ENCODE data around the gene WDR5.

The WDR5 gene

GRCh38 chr9:134149380-134149779, 13.5 kb downstream of the WDR5 start:
- DNase-seq (ENCODE audit: low read depth, low spot score) = no peak
- no peaks in the 10 kb centered on the region; the same call in 1 of the 2 replicates for H3K4me1 ChIP-seq (ENCODE audit: control insufficient read depth, insufficient read depth, low read length)
- no CpG with 5 or more reads among the region's 7 CpGs for WGBS (ENCODE audit: insufficient coverage, insufficient read length)
- no peaks in the 10 kb centered on the region for H3K27me3 ChIP-seq (ENCODE audit: control insufficient read depth, insufficient read depth, low read length)
- H3K9me3 ChIP-seq (ENCODE audit: control insufficient read depth, insufficient read depth, low read length) = no peaks in the 10 kb centered on the region
- peaks cover 63% of the 10 kb centered on the region for H3K36me3 ChIP-seq (ENCODE audit: control insufficient read depth, insufficient read depth, low read length)
- no peak overlapping the region for H3K4me3 ChIP-seq (ENCODE audit: low read length)
- no peak overlapping the region for H3K27ac ChIP-seq (ENCODE audit: low read length)

GRCh38 chr9:134150557-134151214, 14.8 kb downstream of the WDR5 start:
- no CpG with 5 or more reads among the region's 12 CpGs for WGBS (ENCODE audit: insufficient coverage, insufficient read length)
- Histone ChIP-seq H3K27me3 (ENCODE audit: control insufficient read depth, insufficient read depth, low read length) (no peaks in the 10 kb centered on the region), H3K9me3 (ENCODE audit: control insufficient read depth, insufficient read depth, low read length) (no peaks in the 10 kb centered on the region), H3K4me3 (ENCODE audit: low read length) (no peak overlapping the region), H3K4me1 (ENCODE audit: control insufficient read depth, insufficient read depth, low read length) (no peaks in the 10 kb centered on the region; the same call in 1 of the 2 replicates), H3K36me3 (ENCODE audit: control insufficient read depth, insufficient read depth, low read length) (peaks cover 68% of the 10 kb centered on the region), H3K27ac (ENCODE audit: low read length) (no peak overlapping the region)
- no peak for DNase-seq (ENCODE audit: low read depth, low spot score)

- Histone ChIP-seq H3K4me1 (ENCODE audit: control insufficient read depth, insufficient read depth, low read length) (no peaks in the 10 kb centered on the region; the same call in 1 of the 2 replicates), H3K27me3 (ENCODE audit: control insufficient read depth, insufficient read depth, low read length) (no peaks in the 10 kb centered on the region), H3K27ac (ENCODE audit: low read length) (no peak overlapping the region), H3K4me3 (ENCODE audit: low read length) (no peak overlapping the region), H3K36me3 (ENCODE audit: control insufficient read depth, insufficient read depth, low read length) (peaks cover 76% of the 10 kb centered on the region), H3K9me3 (ENCODE audit: control insufficient read depth, insufficient read depth, low read length) (no peaks in the 10 kb centered on the region)
- no peak for DNase-seq (ENCODE audit: low read depth, low spot score)
- no CpG with 5 or more reads among the region's 14 CpGs for WGBS (ENCODE audit: insufficient coverage, insufficient read length)
Observed at GRCh38 chr9:134152022-134152448, 16.2 kb downstream of the WDR5 start.

- Histone ChIP-seq H3K4me3 (ENCODE audit: low read length) (no peak overlapping the region), H3K27ac (ENCODE audit: low read length) (no peak overlapping the region), H3K27me3 (ENCODE audit: control insufficient read depth, insufficient read depth, low read length) (no peaks in the 10 kb centered on the region), H3K36me3 (ENCODE audit: control insufficient read depth, insufficient read depth, low read length) (peaks cover 76% of the 10 kb centered on the region), H3K4me1 (ENCODE audit: control insufficient read depth, insufficient read depth, low read length) (no peaks in the 10 kb centered on the region; the same call in 1 of the 2 replicates), H3K9me3 (ENCODE audit: control insufficient read depth, insufficient read depth, low read length) (no peaks in the 10 kb centered on the region)
- no CpG with 5 or more reads among the region's 11 CpGs for WGBS (ENCODE audit: insufficient coverage, insufficient read length)
- DNase-seq (ENCODE audit: low read depth, low spot score) = no peak
Observed at GRCh38 chr9:134152488-134152887, 16.6 kb downstream of the WDR5 start.

- Histone ChIP-seq H3K4me1 (ENCODE audit: control insufficient read depth, insufficient read depth, low read length) (no peaks in the 10 kb centered on the region; the same call in 1 of the 2 replicates), H3K4me3 (ENCODE audit: low read length) (no peak overlapping the region), H3K9me3 (ENCODE audit: control insufficient read depth, insufficient read depth, low read length) (no peaks in the 10 kb centered on the region), H3K36me3 (ENCODE audit: control insufficient read depth, insufficient read depth, low read length) (peaks cover 82% of the 10 kb centered on the region), H3K27me3 (ENCODE audit: control insufficient read depth, insufficient read depth, low read length) (no peaks in the 10 kb centered on the region), H3K27ac (ENCODE audit: low read length) (no peak overlapping the region)
- no peak for DNase-seq (ENCODE audit: low read depth, low spot score)
- WGBS (ENCODE audit: insufficient coverage, insufficient read length) = no CpG with 5 or more reads among the region's 23 CpGs
Observed at GRCh38 chr9:134153450-134153849, 17.6 kb downstream of the WDR5 start.

GRCh38 chr9:134154262-134154701, 18.4 kb downstream of the WDR5 start:
- H3K36me3 ChIP-seq (ENCODE audit: control insufficient read depth, insufficient read depth, low read length) = peaks cover 78% of the 10 kb centered on the region
- H3K4me3 ChIP-seq (ENCODE audit: low read length) = no peak overlapping the region
- no peaks in the 10 kb centered on the region for H3K9me3 ChIP-seq (ENCODE audit: control insufficient read depth, insufficient read depth, low read length)
- no CpG with 5 or more reads among the region's 27 CpGs for WGBS (ENCODE audit: insufficient coverage, insufficient read length)
- H3K27me3 ChIP-seq (ENCODE audit: control insufficient read depth, insufficient read depth, low read length) = no peaks in the 10 kb centered on the region
- no peak overlapping the region for H3K27ac ChIP-seq (ENCODE audit: low read length)
- no peak for DNase-seq (ENCODE audit: low read depth, low spot score)
- no peaks in the 10 kb centered on the region; the same call in 1 of the 2 replicates for H3K4me1 ChIP-seq (ENCODE audit: control insufficient read depth, insufficient read depth, low read length)

- WGBS (ENCODE audit: insufficient coverage, insufficient read length) = no CpG with 5 or more reads among the region's 20 CpGs
- DNase-seq (ENCODE audit: low read depth, low spot score) = no peak
- H3K36me3 ChIP-seq (ENCODE audit: control insufficient read depth, insufficient read depth, low read length) = peaks cover 73% of the 10 kb centered on the region
- no peaks in the 10 kb centered on the region for H3K27me3 ChIP-seq (ENCODE audit: control insufficient read depth, insufficient read depth, low read length)
- no peak overlapping the region for H3K27ac ChIP-seq (ENCODE audit: low read length)
- no peaks in the 10 kb centered on the region for H3K9me3 ChIP-seq (ENCODE audit: control insufficient read depth, insufficient read depth, low read length)
- H3K4me1 ChIP-seq (ENCODE audit: control insufficient read depth, insufficient read depth, low read length) = no peaks in the 10 kb centered on the region; the same call in 1 of the 2 replicates
- H3K4me3 ChIP-seq (ENCODE audit: low read length) = no peak overlapping the region
Observed at GRCh38 chr9:134155812-134156377, 20.0 kb downstream of the WDR5 start.

- Histone ChIP-seq H3K27ac (ENCODE audit: low read length) (no peak overlapping the region), H3K27me3 (ENCODE audit: control insufficient read depth, insufficient read depth, low read length) (no peaks in the 10 kb centered on the region), H3K9me3 (ENCODE audit: control insufficient read depth, insufficient read depth, low read length) (no peaks in the 10 kb centered on the region), H3K36me3 (ENCODE audit: control insufficient read depth, insufficient read depth, low read length) (peaks cover 68% of the 10 kb centered on the region), H3K4me1 (ENCODE audit: control insufficient read depth, insufficient read depth, low read length) (no peaks in the 10 kb centered on the region; the same call in 1 of the 2 replicates), H3K4me3 (ENCODE audit: low read length) (no peak overlapping the region)
- no peak for DNase-seq (ENCODE audit: low read depth, low spot score)
- no CpG with 5 or more reads among the region's 33 CpGs for WGBS (ENCODE audit: insufficient coverage, insufficient read length)
Observed at GRCh38 chr9:134156564-134157377, 20.9 kb downstream of the WDR5 start.

GRCh38 chr9:134157378-134157885, 21.6 kb downstream of the WDR5 start:
- Histone ChIP-seq H3K27me3 (ENCODE audit: control insufficient read depth, insufficient read depth, low read length) (no peaks in the 10 kb centered on the region), H3K36me3 (ENCODE audit: control insufficient read depth, insufficient read depth, low read length) (peaks cover 61% of the 10 kb centered on the region), H3K4me1 (ENCODE audit: control insufficient read depth, insufficient read depth, low read length) (no peaks in the 10 kb centered on the region; the same call in 1 of the 2 replicates), H3K4me3 (ENCODE audit: low read length) (no peak overlapping the region), H3K9me3 (ENCODE audit: control insufficient read depth, insufficient read depth, low read length) (no peaks in the 10 kb centered on the region), H3K27ac (ENCODE audit: low read length) (no peak overlapping the region)
- WGBS (ENCODE audit: insufficient coverage, insufficient read length) = no CpG with 5 or more reads among the region's 23 CpGs
- DNase-seq (ENCODE audit: low read depth, low spot score) = no peak

- no peak overlapping the region for H3K4me3 ChIP-seq (ENCODE audit: low read length)
- H3K4me1 ChIP-seq (ENCODE audit: control insufficient read depth, insufficient read depth, low read length) = no peaks in the 10 kb centered on the region; the same call in 1 of the 2 replicates
- no peak for DNase-seq (ENCODE audit: low read depth, low spot score)
- H3K27me3 ChIP-seq (ENCODE audit: control insufficient read depth, insufficient read depth, low read length) = no peaks in the 10 kb centered on the region
- no peak overlapping the region for H3K27ac ChIP-seq (ENCODE audit: low read length)
- WGBS (ENCODE audit: insufficient coverage, insufficient read length) = no CpG with 5 or more reads among the region's 17 CpGs
- peaks cover 53% of the 10 kb centered on the region for H3K36me3 ChIP-seq (ENCODE audit: control insufficient read depth, insufficient read depth, low read length)
- no peaks in the 10 kb centered on the region for H3K9me3 ChIP-seq (ENCODE audit: control insufficient read depth, insufficient read depth, low read length)
Observed at GRCh38 chr9:134158242-134158641, 22.4 kb downstream of the WDR5 start.

Measured in iPS DF 6.9 (cell line).